Stomach (tissue), 4 donors: Measurements from ENCODE around the gene CLBA1.

ENCODE experiments used
- EP300 ChIP-seq: sonication (generic); formaldehyde crosslinking; IDR thresholded peaks from one replicate; pipeline ENCODE4 v1.6.1; 2017; ENCODE audit warnings: antibody characterized with exemption
- POLR2A ChIP-seq, 4 donors: fragments of 450-650 bp; IDR thresholded peaks; one replicate each; pipeline ENCODE4 v1.6.1; 2016; ENCODE audit warnings: antibody characterized with exemption in 4 of 4, control low read depth in 2 of 4, mild to moderate bottlenecking in 1 of 4, moderate library complexity in 1 of 4
- TF ChIP-seq, protein P1 (sequence below), 7 experiments: fragments of 450-650 bp in 4 of 7; fragments of 200-600 bp in 3 of 7; sonication (generic) in 3 of 7; IDR thresholded peaks; one replicate each; pipeline ENCODE4 v1.5.1; 2016 to 2019; ENCODE audit warnings: antibody characterized with exemption in 7 of 7, control low read depth in 2 of 7, mild to moderate bottlenecking in 1 of 7

- TF ChIP-seq, protein P1, sequence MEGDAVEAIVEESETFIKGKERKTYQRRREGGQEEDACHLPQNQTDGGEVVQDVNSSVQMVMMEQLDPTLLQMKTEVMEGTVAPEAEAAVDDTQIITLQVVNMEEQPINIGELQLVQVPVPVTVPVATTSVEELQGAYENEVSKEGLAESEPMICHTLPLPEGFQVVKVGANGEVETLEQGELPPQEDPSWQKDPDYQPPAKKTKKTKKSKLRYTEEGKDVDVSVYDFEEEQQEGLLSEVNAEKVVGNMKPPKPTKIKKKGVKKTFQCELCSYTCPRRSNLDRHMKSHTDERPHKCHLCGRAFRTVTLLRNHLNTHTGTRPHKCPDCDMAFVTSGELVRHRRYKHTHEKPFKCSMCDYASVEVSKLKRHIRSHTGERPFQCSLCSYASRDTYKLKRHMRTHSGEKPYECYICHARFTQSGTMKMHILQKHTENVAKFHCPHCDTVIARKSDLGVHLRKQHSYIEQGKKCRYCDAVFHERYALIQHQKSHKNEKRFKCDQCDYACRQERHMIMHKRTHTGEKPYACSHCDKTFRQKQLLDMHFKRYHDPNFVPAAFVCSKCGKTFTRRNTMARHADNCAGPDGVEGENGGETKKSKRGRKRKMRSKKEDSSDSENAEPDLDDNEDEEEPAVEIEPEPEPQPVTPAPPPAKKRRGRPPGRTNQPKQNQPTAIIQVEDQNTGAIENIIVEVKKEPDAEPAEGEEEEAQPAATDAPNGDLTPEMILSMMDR (IDR thresholded peaks at IDR 0.05): no peak
- TF ChIP-seq EP300 (no peak), POLR2A (IDR thresholded peaks at IDR 0.05) (no peak)
Measured at GRCh38 chr14:104989951-104990303, 4.3 kb downstream of the CLBA1 start.
